ENCODE data around the gene NUTM2B.
"Not testable (repeated sequence)": the region's sequence is repeated elsewhere in the genome, so short reads cannot be mapped to it uniquely, and the experiment has no call there.

Gene NUTM2B

DNA sequence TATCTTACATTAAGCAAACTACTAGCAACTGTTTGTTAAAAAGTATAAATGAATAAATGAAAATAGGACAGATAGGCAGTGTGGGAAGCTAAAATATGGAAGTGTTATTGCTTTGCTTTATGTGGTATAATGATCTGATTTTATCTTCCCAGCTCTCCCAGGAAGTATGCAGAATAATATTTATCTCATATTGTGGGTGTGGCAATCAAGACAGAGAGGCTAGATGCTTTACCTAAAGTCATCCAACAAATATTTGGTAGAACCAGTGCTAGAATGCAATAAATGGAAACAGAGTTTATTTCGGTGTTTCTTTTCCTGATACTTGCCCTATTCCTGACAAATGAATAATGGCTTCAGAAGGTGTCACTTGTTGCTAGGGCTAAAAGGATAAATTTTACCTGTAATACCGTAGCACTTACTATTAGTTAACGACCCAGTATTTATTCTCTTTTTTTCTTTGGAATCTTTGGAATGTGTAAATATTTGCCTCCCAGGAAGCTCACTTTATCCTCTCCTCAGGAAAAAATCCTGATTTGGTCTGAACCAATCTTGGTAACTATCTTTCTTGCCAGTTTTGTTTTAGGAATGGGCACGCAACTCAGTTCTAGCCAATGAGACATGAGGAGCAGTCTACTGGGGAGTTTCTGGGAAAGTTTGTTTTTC lies 14.0 kb downstream of the NUTM2B start:
- DNase-seq (ENCODE audit: low read depth); H3K4me3 ChIP-seq (ENCODE audit: low read length): not testable (repeated sequence)

GRCh38 chr10:79720000-79720399 lies 17.0 kb downstream of the NUTM2B start:
- not testable (repeated sequence) for DNase-seq (ENCODE audit: low read depth); H3K4me3 ChIP-seq (ENCODE audit: low read length)

GRCh38 chr10:79726620-79727019 lies 23.6 kb downstream of the NUTM2B start:
- not testable (repeated sequence) for H3K4me3 ChIP-seq (ENCODE audit: low read length)
- peak; percentile 77 for DNase-seq (ENCODE audit: low read depth)

- DNase-seq (ENCODE audit: low read depth); H3K4me3 ChIP-seq (ENCODE audit: low read length): not testable (repeated sequence)
Measured at GRCh38 chr10:79744844-79745243, 41.8 kb downstream of the NUTM2B start.

DNA sequence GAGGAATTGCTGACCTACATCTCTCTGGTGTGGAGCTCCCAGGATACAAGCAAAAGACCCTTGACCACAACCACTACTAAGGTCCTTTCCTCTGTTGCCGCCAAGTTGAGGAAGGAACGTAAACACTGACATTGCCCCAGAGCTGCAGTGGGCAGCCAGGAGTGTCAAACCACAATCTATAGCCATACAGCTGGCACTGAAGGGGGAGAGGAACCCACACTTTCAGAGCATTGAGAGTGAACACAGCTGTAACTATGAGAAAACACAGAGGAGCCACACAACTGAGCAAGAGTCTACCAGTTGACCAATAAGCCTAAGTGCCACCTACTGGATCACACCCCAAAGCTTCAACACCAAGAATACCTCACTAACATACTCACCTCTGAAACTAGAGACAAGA lies 45.5 kb downstream of the NUTM2B start:
- not testable (repeated sequence) for H3K4me3 ChIP-seq (ENCODE audit: low read length); DNase-seq (ENCODE audit: low read depth)

GRCh38 chr10:79753601-79754000 lies 50.6 kb downstream of the NUTM2B start:
- not testable (repeated sequence) for DNase-seq (ENCODE audit: low read depth)

GRCh38 chr10:79758297-79758993 lies 55.4 kb downstream of the NUTM2B start:
- peak; percentile 31 for DNase-seq (ENCODE audit: low read depth)
- H3K4me3 ChIP-seq (ENCODE audit: low read length) = not testable (repeated sequence)

More at GRCh38 chr10:79753601-79754000, 50.6 kb downstream of the NUTM2B start:
- H3K4me3 ChIP-seq (ENCODE audit: low read length) = not testable (repeated sequence)

Measured in epithelial cell of esophagus (primary cell).